ENCODE data around the gene C17orf100.
A peak's percentile ranks its signal among the peaks of the same experiment; 100 is the strongest.
"Not testable (repeated sequence)": the region's sequence is repeated elsewhere in the genome, so short reads cannot be mapped to it uniquely, and the experiment has no call there.

Gene C17orf100

GRCh38 chr17:6651919-6652452, 424 bp downstream of the C17orf100 start:
- no peaks in the 10 kb centered on the region for H3K9me2 ChIP-seq (replicated peaks; ENCODE audit: low read depth, low read length)
- H3F3A ChIP-seq (ENCODE audit: low read depth): peaks cover 9% of the 10 kb centered on the region
- H2AFZ ChIP-seq (ENCODE audit: low read length): peak overlapping the region; percentile 23; the same call in 1 of the 2 replicates
- no peaks in the 10 kb centered on the region for H3K27me3 ChIP-seq (ENCODE audit: insufficient read depth, low read length, poor library complexity, severe bottlenecking)
- H4K20me1 ChIP-seq (ENCODE audit: insufficient read depth, low read length, poor library complexity, severe bottlenecking): peaks cover 36% of the 10 kb centered on the region
- TF ChIP-seq EZH2phosphoT487 (IDR thresholded peaks at IDR 0.05; ENCODE audit: borderline replicate concordance) (no peak), CTCF (conservative IDR thresholded peaks at IDR 0.05; ENCODE audit: low read length) (no peak)
- H3K4me1 ChIP-seq (ENCODE audit: insufficient read depth, low read length, poor library complexity, severe bottlenecking): peaks cover 19% of the 10 kb centered on the region
- peak overlapping the region; percentile 93 for H3K4me2 ChIP-seq (ENCODE audit: low read depth, low read length, poor library complexity, severe bottlenecking)
- H3K4me3 ChIP-seq (ENCODE audit: low read length, poor library complexity, severe bottlenecking): peak overlapping the region; percentile 99
- H3K36me3 ChIP-seq (ENCODE audit: insufficient read depth, low read length): no peaks in the 10 kb centered on the region
- H3K9ac ChIP-seq (ENCODE audit: low read depth, low read length, poor library complexity, severe bottlenecking): peak overlapping the region; percentile 80
- H3K9me3 ChIP-seq (ENCODE audit: insufficient read depth, low read depth, low read length): no peaks in the 10 kb centered on the region
- peaks cover 34% of the 10 kb centered on the region for H3K79me2 ChIP-seq (ENCODE audit: insufficient read depth, low read length)

- no peak overlapping the region for H3K4me2 ChIP-seq (ENCODE audit: low read depth, low read length, poor library complexity, severe bottlenecking)
- no peaks in the 10 kb centered on the region for H3K9me2 ChIP-seq (replicated peaks; ENCODE audit: low read depth, low read length)
- H3F3A ChIP-seq (ENCODE audit: low read depth): peaks cover 9% of the 10 kb centered on the region
- H3K9me3 ChIP-seq (ENCODE audit: insufficient read depth, low read depth, low read length): no peaks in the 10 kb centered on the region
- peaks cover 5% of the 10 kb centered on the region for H3K4me1 ChIP-seq (ENCODE audit: insufficient read depth, low read length, poor library complexity, severe bottlenecking)
- peaks cover 9% of the 10 kb centered on the region for H4K20me1 ChIP-seq (ENCODE audit: insufficient read depth, low read length, poor library complexity, severe bottlenecking)
- no peak overlapping the region for H3K4me3 ChIP-seq (ENCODE audit: low read length, poor library complexity, severe bottlenecking)
- H3K36me3 ChIP-seq (ENCODE audit: insufficient read depth, low read length): no peaks in the 10 kb centered on the region
- H2AFZ ChIP-seq (ENCODE audit: low read length): no peak overlapping the region
- H3K9ac ChIP-seq (ENCODE audit: low read depth, low read length, poor library complexity, severe bottlenecking): no peak overlapping the region
- peaks cover 10% of the 10 kb centered on the region for H3K79me2 ChIP-seq (ENCODE audit: insufficient read depth, low read length)
- no peaks in the 10 kb centered on the region for H3K27me3 ChIP-seq (ENCODE audit: insufficient read depth, low read length, poor library complexity, severe bottlenecking)
- TF ChIP-seq CTCF (conservative IDR thresholded peaks at IDR 0.05; ENCODE audit: low read length): no peak
- TF ChIP-seq EZH2phosphoT487 (IDR thresholded peaks at IDR 0.05; ENCODE audit: borderline replicate concordance): no peak
Measured at GRCh38 chr17:6654841-6655731, 3.5 kb downstream of the C17orf100 start.

GRCh38 chr17:6655732-6656361, 4.3 kb downstream of the C17orf100 start:
- not testable (repeated sequence) for H3K9ac ChIP-seq (ENCODE audit: low read depth, low read length, poor library complexity, severe bottlenecking); H3K79me2 ChIP-seq (ENCODE audit: insufficient read depth, low read length); H3K36me3 ChIP-seq (ENCODE audit: insufficient read depth, low read length); H3K9me2 ChIP-seq (replicated peaks; ENCODE audit: low read depth, low read length); H3K9me3 ChIP-seq (ENCODE audit: insufficient read depth, low read depth, low read length); H3K27me3 ChIP-seq (ENCODE audit: insufficient read depth, low read length, poor library complexity, severe bottlenecking); H4K20me1 ChIP-seq (ENCODE audit: insufficient read depth, low read length, poor library complexity, severe bottlenecking); H3K4me2 ChIP-seq (ENCODE audit: low read depth, low read length, poor library complexity, severe bottlenecking); H3K4me1 ChIP-seq (ENCODE audit: insufficient read depth, low read length, poor library complexity, severe bottlenecking); H2AFZ ChIP-seq (ENCODE audit: low read length); H3F3A ChIP-seq (ENCODE audit: low read depth)
- peak overlapping the region; percentile 48 for H3K4me3 ChIP-seq (ENCODE audit: low read length, poor library complexity, severe bottlenecking)

GRCh38 chr17:6656797-6657632, 5.5 kb downstream of the C17orf100 start:
- not testable (repeated sequence) for H3F3A ChIP-seq (ENCODE audit: low read depth); H3K79me2 ChIP-seq (ENCODE audit: insufficient read depth, low read length); H3K9me2 ChIP-seq (replicated peaks; ENCODE audit: low read depth, low read length); H3K27me3 ChIP-seq (ENCODE audit: insufficient read depth, low read length, poor library complexity, severe bottlenecking); H3K4me1 ChIP-seq (ENCODE audit: insufficient read depth, low read length, poor library complexity, severe bottlenecking); H3K9me3 ChIP-seq (ENCODE audit: insufficient read depth, low read depth, low read length); H4K20me1 ChIP-seq (ENCODE audit: insufficient read depth, low read length, poor library complexity, severe bottlenecking); H3K36me3 ChIP-seq (ENCODE audit: insufficient read depth, low read length)
- Histone ChIP-seq H3K9ac (ENCODE audit: low read depth, low read length, poor library complexity, severe bottlenecking) (peak overlapping the region; percentile 73), H3K4me2 (ENCODE audit: low read depth, low read length, poor library complexity, severe bottlenecking) (peak overlapping the region; percentile 83), H3K4me3 (ENCODE audit: low read length, poor library complexity, severe bottlenecking) (peak overlapping the region; percentile 79), H2AFZ (ENCODE audit: low read length) (peak overlapping the region; percentile 90)
